Lung (tissue), 12 donors: Measurements from ENCODE around the gene INIP. TPM values are rescaled to one million over a fixed set of nuclear protein-coding genes. Genes with fewer than 3 reads are reported as not detected.
A peak's percentile ranks its signal among the peaks of the same experiment; 100 is the strongest.

ENCODE experiments used
- ATAC-seq: fragments of 200-7000 bp; cut with Tn5 transposase; one replicate; pipeline ENCODE4 v1.9.1; 2020; ENCODE audit warnings: moderate number of reproducible peaks; ENCODE audit not compliant: insufficient read depth, low FRiP score
- DNase-seq, 3 donors: peaks; one replicate each; pipeline ENCODE4 v3.0.0-alpha.2; 2013 to 2017
- H3K27ac ChIP-seq, 2 donors: one replicate each; pipeline ENCODE4 v1.5.1; 2013; ENCODE audit warnings: mild to moderate bottlenecking in 2 of 2, moderate library complexity in 2 of 2, control low read depth in 1 of 2, inconsistent platforms in 1 of 2, low read depth in 1 of 2, low read length in 1 of 2
- H3K27me3 ChIP-seq, 3 donors: one replicate each; pipeline ENCODE4 v1.5.1; 2013; ENCODE audit warnings: low read length in 2 of 3; ENCODE audit not compliant: control insufficient read depth in 3 of 3, insufficient read depth in 3 of 3
- H3K36me3 ChIP-seq, 4 donors: one replicate each; pipeline ENCODE4 v1.5.1; 2013; ENCODE audit warnings: low read length in 4 of 4, mild to moderate bottlenecking in 1 of 4, moderate library complexity in 1 of 4; ENCODE audit not compliant: control insufficient read depth in 4 of 4, insufficient read depth in 4 of 4
- H3K4me1 ChIP-seq, 5 donors: one replicate each; pipeline ENCODE4 v1.5.1; 2013; ENCODE audit warnings: low read length in 5 of 5, mild to moderate bottlenecking in 2 of 5, moderate library complexity in 1 of 5; ENCODE audit not compliant: control insufficient read depth in 5 of 5, insufficient read depth in 5 of 5
- H3K4me3 ChIP-seq: one replicate; pipeline ENCODE4 v1.5.1; 2013; ENCODE audit warnings: mild to moderate bottlenecking, control low read depth, moderate library complexity
- H3K9ac ChIP-seq, 2 donors: one replicate each; pipeline ENCODE4 v1.5.1; 2013; ENCODE audit warnings: low read length in 2 of 2, control low read depth in 1 of 2; ENCODE audit not compliant: insufficient read depth in 1 of 2
- H3K9me3 ChIP-seq, 4 donors: one replicate each; pipeline ENCODE4 v1.5.1; 2013; ENCODE audit warnings: low read length in 3 of 4, mild to moderate bottlenecking in 1 of 4, moderate library complexity in 1 of 4; ENCODE audit not compliant: control insufficient read depth in 4 of 4, insufficient read depth in 3 of 4
- CTCF ChIP-seq: IDR thresholded peaks from 2 replicates; pipeline ENCODE4 v1.5.1; 2012; ENCODE audit warnings: mild to moderate bottlenecking; ENCODE audit errors: control extremely low read depth, extremely low read depth
- WGBS, 2 donors: extraction: QIAGEN DNeasy Blood & Tissue Kit; methylation state at CpG; one replicate each; pipeline ENCODE4 v1.1.7; 2013; 5-methylcytosine and 5-hydroxymethylcytosine counted together
- polyA plus RNA-seq, 2 donors: library from polyadenylated mRNA; stranded (reverse); fragments of 200-250 nt; gene quantifications; one replicate each; pipeline ENCODE4 v1.2.1, GENCODE V29; 2013
- total RNA-seq, 2 donors: library from RNA; depleted of rRNA in 1 of 2; stranded (reverse); fragments of >200 nt in 1 of 2; gene quantifications; one replicate each; pipeline ENCODE4 v1.2.1, GENCODE V29; 2014 to 2021
- donor health status: control.
- donor health status: control.
- donor health status: Bipolar disorder and iron deficiency.
- donor health status: healthy.
- donor health status: DM: yes; HTN: yes; CAD: no.

INIP gene
- total and polyA plus RNA-seq, 4 donors = 9.1 to 25.8 (median 16.7) TPM

- H3K4me3 ChIP-seq = no peak overlapping the region
- peak in 2 of 3 donors; percentile 29 to 57 for DNase-seq
- peak overlapping the region in 1 of 2 donors; percentile 26 for H3K27ac ChIP-seq
- TF ChIP-seq CTCF = no peak
- no peaks in the 10 kb centered on the region for H3K27me3 ChIP-seq
- peaks cover 0 to 3% (median under 1%) of the 10 kb centered on the region in 4 donors for H3K36me3 ChIP-seq
- WGBS, 2 donors = 41 to 79% methylated on average over 4 of the region's 4 CpGs
- H3K9ac ChIP-seq = no peak overlapping the region
- ATAC-seq = no peak
- H3K4me1 ChIP-seq = peaks cover 15 to 29% (median 22%) of the 10 kb centered on the region in 5 donors
- H3K9me3 ChIP-seq = no peaks in the 10 kb centered on the region
Observed at GRCh38 chr9:112755675-112756074, 37.8 kb upstream of the INIP start.

- peaks cover 15 to 30% (median 22%) of the 10 kb centered on the region in 5 donors for H3K4me1 ChIP-seq
- no peak overlapping the region for H3K9ac ChIP-seq
- 41 to 52% methylated on average over 5 of the region's 5 CpGs for WGBS, 2 donors
- H3K9me3 ChIP-seq = no peaks in the 10 kb centered on the region
- H3K36me3 ChIP-seq = peaks cover 0 to 3% (median under 1%) of the 10 kb centered on the region in 4 donors
- ATAC-seq (no peak), DNase-seq (peak in 1 of 3 donors; percentile 32)
- H3K4me3 ChIP-seq = peak overlapping the region; percentile 8
- H3K27ac ChIP-seq = peak overlapping the region; percentile 4 to 40
- TF ChIP-seq CTCF = no peak
- H3K27me3 ChIP-seq = no peaks in the 10 kb centered on the region
Observed at GRCh38 chr9:112755016-112755427, 37.1 kb upstream of the INIP start.

GRCh38 chr9:112754578-112754977, 36.7 kb upstream of the INIP start:
- no peak overlapping the region for H3K9ac ChIP-seq
- DNase-seq (no peak), ATAC-seq (no peak)
- H3K4me1 ChIP-seq = peaks cover 18 to 34% (median 22%) of the 10 kb centered on the region in 5 donors
- no peak for TF ChIP-seq CTCF
- no peak overlapping the region for H3K4me3 ChIP-seq
- no peaks in the 10 kb centered on the region for H3K9me3 ChIP-seq
- H3K27ac ChIP-seq = peak overlapping the region in 1 of 2 donors; percentile 40
- H3K27me3 ChIP-seq = no peaks in the 10 kb centered on the region
- WGBS, 2 donors = 38 to 52% methylated on average over 3 of the region's 3 CpGs
- H3K36me3 ChIP-seq = peaks cover 0 to 3% (median under 1%) of the 10 kb centered on the region in 4 donors

- WGBS, 2 donors = 61 to 70% methylated on average over 2 of the region's 2 CpGs
- peaks cover 20 to 38% (median 22%) of the 10 kb centered on the region in 5 donors for H3K4me1 ChIP-seq
- ATAC-seq = no peak
- peaks cover 0 to 2% (median 0%) of the 10 kb centered on the region in 4 donors for H3K36me3 ChIP-seq
- H3K27ac ChIP-seq = peak overlapping the region in 1 of 2 donors; percentile 52
- H3K9ac ChIP-seq = no peak overlapping the region
- no peaks in the 10 kb centered on the region for H3K9me3 ChIP-seq
- DNase-seq = no peak
- H3K27me3 ChIP-seq = no peaks in the 10 kb centered on the region
- no peak overlapping the region for H3K4me3 ChIP-seq
- no peak for TF ChIP-seq CTCF
Observed at GRCh38 chr9:112753725-112754124, 35.8 kb upstream of the INIP start.
